HG02642 (cell line): ENCODE results near the gene MSMP.

Source experiments
- ATAC-seq: cut with Tn5 transposase; IDR thresholded peaks from one replicate; pipeline ENCODE4 v1.9.1; 2021; ENCODE audit warnings: mild to moderate bottlenecking; ENCODE audit not compliant: unreplicated experiment, poor library complexity

Gene MSMP

DNA sequence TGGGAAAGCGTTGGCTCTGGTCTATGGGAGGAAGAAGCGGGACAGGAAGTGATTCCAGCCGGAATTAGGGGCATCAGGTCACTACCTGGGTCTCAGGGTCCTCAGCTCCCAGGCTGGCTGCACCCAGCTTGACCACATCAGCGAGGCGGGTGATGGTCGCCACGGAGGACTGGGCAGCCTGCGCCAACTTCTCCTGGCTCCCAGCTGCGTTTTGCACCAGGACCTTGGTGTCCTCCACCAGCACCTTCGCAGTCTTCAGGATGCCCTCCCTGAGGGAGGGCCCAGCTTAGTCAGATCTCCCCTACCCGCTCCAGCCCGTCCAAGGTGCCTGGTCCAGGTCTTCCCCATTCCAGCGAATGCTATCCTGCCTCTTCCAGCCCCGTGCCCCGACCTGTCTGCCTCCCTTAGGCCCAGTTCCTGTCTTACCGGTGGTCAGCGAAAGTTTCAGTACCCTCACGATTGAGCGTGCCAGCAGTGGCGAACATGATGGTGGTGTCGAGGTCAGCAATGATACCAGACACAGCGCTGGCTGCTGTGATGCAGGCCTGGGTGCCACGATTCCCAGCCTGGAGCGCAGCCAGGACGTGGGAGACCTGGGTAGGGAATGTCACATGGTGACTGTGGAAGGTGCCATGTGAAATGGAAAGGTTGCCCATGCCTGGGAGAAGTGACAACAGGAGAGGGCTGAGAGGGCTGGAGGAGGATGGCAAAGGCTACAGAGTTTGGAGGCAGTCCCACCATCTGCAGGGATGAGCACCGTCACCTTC lies 50.0 kb downstream of the MSMP start:
- ATAC-seq: no peak
